Left kidney (tissue), 8 donors: ENCODE measurements around the gene CHRNA9. TPM values are rescaled to one million over a fixed set of nuclear protein-coding genes. Genes with fewer than 3 reads are reported as not detected.
"Not testable (repeated sequence)": the region's sequence is repeated elsewhere in the genome, so short reads cannot be mapped to it uniquely, and the experiment has no call there.

ENCODE experiments used
- DNase-seq: peaks from one replicate; pipeline ENCODE4 v3.0.0-alpha.2; 2013
- long read RNA-seq, 8 donors: transcript quantifications; one replicate each; lab custom pipeline, GENCODE V29; 2026
- polyA plus RNA-seq: library from polyadenylated mRNA; unstranded; fragments of 120-200 nt; gene quantifications from one replicate; pipeline ENCODE4 v1.2.1, GENCODE V29; 2013; ENCODE audit not compliant: insufficient read length

The CHRNA9 gene
- polyA plus RNA-seq, result 1.4 TPM
- long read RNA-seq, donor 1, result 0 reads
- long read RNA-seq, donor 2, result 0 reads
- long read RNA-seq, donor 3, result 0 reads
- long read RNA-seq, donor 4, result 0 reads
- long read RNA-seq, donor 5, result 0 reads
- long read RNA-seq, donor 6, result 0 reads
- long read RNA-seq, donor 7, partial matches to known transcripts, result 0 of 1 reads
- long read RNA-seq, donor 7, other reads (novel, unspliced or antisense), result 0 of 1 reads
- long read RNA-seq, donor 8, result 0 reads

- no peak for DNase-seq
These were observed at the start of gene CHRNA9 for GRCh38 chr4:40334591-40335524. CHRNA9 (plus strand) TSS chr4:40335333; CDS start chr4:40335468, 135 bp downstream.

- no peak for DNase-seq
These were observed 49.4 kb upstream of the CHRNA9 start for GRCh38 chr4:40285692-40286091.

GRCh38 chr4:40288566-40288965 is 46.6 kb upstream of the CHRNA9 start:
- DNase-seq, result no peak

- no peak for DNase-seq
These were observed 45.6 kb upstream of the CHRNA9 start for GRCh38 chr4:40289366-40290188.

GRCh38 chr4:40290611-40291186 is 44.4 kb upstream of the CHRNA9 start:
- not testable (repeated sequence) for DNase-seq

- no peak for DNase-seq
These were observed 42.8 kb upstream of the CHRNA9 start for GRCh38 chr4:40292313-40292759.

- DNase-seq, result no peak
These were observed 40.8 kb upstream of the CHRNA9 start for GRCh38 chr4:40294339-40294738.

- not testable (repeated sequence) for DNase-seq
These were observed 40.1 kb upstream of the CHRNA9 start for GRCh38 chr4:40295030-40295429.

- no peak for DNase-seq
These were observed 39.6 kb upstream of the CHRNA9 start for GRCh38 chr4:40295572-40295971.

GRCh38 chr4:40299126-40299525 is 36.0 kb upstream of the CHRNA9 start:
- no peak for DNase-seq

- no peak for DNase-seq
These were observed 35.3 kb upstream of the CHRNA9 start for GRCh38 chr4:40299811-40300292.

- no peak for DNase-seq
These were observed 34.6 kb upstream of the CHRNA9 start for GRCh38 chr4:40300371-40301162.

- no peak for DNase-seq
These were observed 33.5 kb upstream of the CHRNA9 start for GRCh38 chr4:40301603-40302002.

GRCh38 chr4:40303751-40304150 is 31.4 kb upstream of the CHRNA9 start:
- no peak for DNase-seq

GRCh38 chr4:40305328-40306170 is 29.6 kb upstream of the CHRNA9 start:
- DNase-seq, result no peak

- no peak for DNase-seq
These were observed 28.9 kb upstream of the CHRNA9 start for GRCh38 chr4:40306226-40306625.

GRCh38 chr4:40306976-40307375 is 28.2 kb upstream of the CHRNA9 start:
- no peak for DNase-seq

- DNase-seq, result no peak
These were observed 27.3 kb upstream of the CHRNA9 start for GRCh38 chr4:40307627-40308497.
